GM23338 (cell line): Measurements from ENCODE around the gene CRYL1. TPM values are rescaled to one million over a fixed set of nuclear protein-coding genes. Genes with fewer than 3 reads are reported as not detected.

Source experiments
- ATAC-seq: fragments of 200-7000 bp; cut with Tn5 transposase; 3 replicates; pipeline ENCODE4 v1.9.1; 2020
- DNase-seq: peaks from one replicate; pipeline ENCODE4 v3.0.0-alpha.2; 2015; ENCODE audit warnings: low spot score
- H2AFZ ChIP-seq: fragments of 200-600 bp; sonication (generic); 2 replicates; pipeline ENCODE4 v1.8.0; 2016; ENCODE audit warnings: antibody characterized with exemption, mild to moderate bottlenecking, moderate library complexity
- H3F3A ChIP-seq: fragments of 200-600 bp; sonication (generic); replicated peaks from 2 replicates; pipeline ENCODE4 v1.8.0; 2017; ENCODE audit warnings: antibody characterized with exemption, mixed run types, low read depth
- H3K27ac ChIP-seq: fragments of 200-600 bp; sonication (generic); 2 replicates; pipeline ENCODE4 v1.6.1; 2016; ENCODE audit warnings: low read depth
- H3K27me3 ChIP-seq: fragments of 200-600 bp; sonication (generic); 2 replicates; pipeline ENCODE4 v1.8.0; 2016; ENCODE audit warnings: mild to moderate bottlenecking, mixed run types, moderate library complexity; ENCODE audit not compliant: insufficient read depth
- H3K36me3 ChIP-seq: fragments of 200-600 bp; sonication (generic); 2 replicates; pipeline ENCODE4 v1.8.0; 2016; ENCODE audit warnings: mild to moderate bottlenecking; ENCODE audit not compliant: insufficient read depth
- H3K4me1 ChIP-seq: fragments of 200-600 bp; sonication (generic); 2 replicates; pipeline ENCODE4 v1.8.0; 2016; ENCODE audit warnings: mild to moderate bottlenecking, moderate library complexity; ENCODE audit not compliant: insufficient read depth
- H3K4me2 ChIP-seq: fragments of 200-600 bp; sonication (generic); 2 replicates; pipeline ENCODE4 v1.7.1; 2017; ENCODE audit warnings: mixed run types
- H3K4me3 ChIP-seq: fragments of 200-600 bp; sonication (generic); 2 replicates; pipeline ENCODE4 v1.6.1; 2016; ENCODE audit warnings: mixed run types
- H3K79me2 ChIP-seq: fragments of 200-600 bp; sonication (generic); replicated peaks from 2 replicates; pipeline ENCODE4 v1.8.0; 2017; ENCODE audit warnings: mild to moderate bottlenecking; ENCODE audit not compliant: insufficient read depth
- H3K9me2 ChIP-seq: fragments of 200-600 bp; sonication (generic); 2 replicates; pipeline ENCODE4 v1.8.0; 2017; ENCODE audit not compliant: insufficient read depth
- H4K20me1 ChIP-seq: fragments of 200-600 bp; sonication (generic); replicated peaks from 2 replicates; pipeline ENCODE4 v1.8.0; 2017; ENCODE audit warnings: mild to moderate bottlenecking; ENCODE audit not compliant: insufficient read depth
- H3K27ac Mint-ChIP-seq: 2 replicates; pipeline ENCODE4 v1.8.0; 2020; ENCODE audit warnings: inconsistent platforms, mild to moderate bottlenecking, moderate library complexity, mixed read lengths
- H3K27me3 Mint-ChIP-seq: 3 replicates; pipeline ENCODE4 v1.8.0; 2022; ENCODE audit warnings: low read depth, mild to moderate bottlenecking, moderate library complexity, mixed read lengths, inconsistent platforms; ENCODE audit not compliant: insufficient read depth, poor library complexity
- H3K36me3 Mint-ChIP-seq: 3 replicates; pipeline ENCODE4 v1.8.0; 2021; ENCODE audit warnings: low read depth, mild to moderate bottlenecking, inconsistent platforms, moderate library complexity, mixed read lengths
- H3K4me1 Mint-ChIP-seq: 3 replicates; pipeline ENCODE4 v1.8.0; 2020; ENCODE audit warnings: mild to moderate bottlenecking, inconsistent platforms, mixed read lengths
- H3K4me3 Mint-ChIP-seq: 3 replicates; pipeline ENCODE4 v1.8.0; 2021; ENCODE audit warnings: moderate library complexity, mild to moderate bottlenecking, inconsistent platforms, mixed read lengths
- H3K9me3 Mint-ChIP-seq: 3 replicates; pipeline ENCODE4 v1.8.0; 2020; ENCODE audit warnings: moderate library complexity, mild to moderate bottlenecking, inconsistent platforms, mixed read lengths
- CREB1 ChIP-seq: fragments of 250-450 bp; sonication (Bioruptor Pico); IDR thresholded peaks from 2 replicates; pipeline ENCODE4 v1.5.0; 2020; ENCODE audit warnings: low read depth, mild to moderate bottlenecking, moderate library complexity
- EZH2 ChIP-seq: fragments of 200-600 bp; sonication (generic); IDR thresholded peaks from one replicate; pipeline ENCODE4 v1.8.0; 2017; ENCODE audit warnings: antibody characterized with exemption, mild to moderate bottlenecking, low read depth; ENCODE audit not compliant: unreplicated experiment
- EZH2phosphoT487 ChIP-seq: fragments of 200-600 bp; sonication (generic); IDR thresholded peaks from one replicate; pipeline ENCODE4 v1.8.1; 2018; ENCODE audit warnings: antibody characterized with exemption; ENCODE audit not compliant: unreplicated experiment
- JUNB ChIP-seq: IDR thresholded peaks from one replicate; pipeline ENCODE4 v1.6.1; 2016; ENCODE audit warnings: antibody characterized with exemption; ENCODE audit not compliant: unreplicated experiment
- NANOG ChIP-seq: IDR thresholded peaks from 2 replicates; pipeline ENCODE4 v1.6.1; 2016; ENCODE audit warnings: antibody characterized with exemption, borderline replicate concordance
- POLR2AphosphoS5 ChIP-seq: IDR thresholded peaks from 2 replicates; pipeline ENCODE4 v1.6.1; 2016; ENCODE audit warnings: antibody characterized with exemption, low read depth
- REST ChIP-seq: IDR thresholded peaks from one replicate; pipeline ENCODE4 v1.6.1; 2018; ENCODE audit warnings: antibody characterized with exemption; ENCODE audit not compliant: unreplicated experiment
- ZNF114 ChIP-seq: fragments of 250-450 bp; sonication (Bioruptor Pico); IDR thresholded peaks from 2 replicates; pipeline ENCODE4 v1.5.0; 2020; ENCODE audit warnings: mild to moderate bottlenecking, moderate library complexity
- ZNF331 ChIP-seq: fragments of 250-450 bp; sonication (Bioruptor Pico); IDR thresholded peaks from 2 replicates; pipeline ENCODE4 v1.5.0; 2020; ENCODE audit warnings: low read depth, mild to moderate bottlenecking, moderate library complexity
- polyA plus RNA-seq: library from polyadenylated mRNA; unstranded; fragments of >200 nt; fragmentation: Nextera tagmentation; extraction: Ambion mirVana; gene quantifications from 2 replicates; pipeline ENCODE4 v1.2.1, GENCODE V29; 2016
- total RNA-seq: library from RNA; depleted of rRNA; stranded (reverse); fragments of >200 nt; shearing (Covaris generic); gene quantifications from 2 replicates; pipeline ENCODE4 v1.2.3, GENCODE V29; 2014
- TF ChIP-seq, protein P1 (sequence below): fragments of 250-450 bp; sonication (Bioruptor Pico); IDR thresholded peaks from 2 replicates; pipeline ENCODE4 v1.5.0; 2020; ENCODE audit warnings: mild to moderate bottlenecking, moderate library complexity
- TF ChIP-seq, protein P2 (sequence below): IDR thresholded peaks from 2 replicates; pipeline ENCODE4 v1.6.1; 2016; ENCODE audit warnings: antibody characterized with exemption

Gene CRYL1
- total and polyA plus RNA-seq, 2 experiments from 2014 or later: 2.2 to 2.6 TPM

DNA sequence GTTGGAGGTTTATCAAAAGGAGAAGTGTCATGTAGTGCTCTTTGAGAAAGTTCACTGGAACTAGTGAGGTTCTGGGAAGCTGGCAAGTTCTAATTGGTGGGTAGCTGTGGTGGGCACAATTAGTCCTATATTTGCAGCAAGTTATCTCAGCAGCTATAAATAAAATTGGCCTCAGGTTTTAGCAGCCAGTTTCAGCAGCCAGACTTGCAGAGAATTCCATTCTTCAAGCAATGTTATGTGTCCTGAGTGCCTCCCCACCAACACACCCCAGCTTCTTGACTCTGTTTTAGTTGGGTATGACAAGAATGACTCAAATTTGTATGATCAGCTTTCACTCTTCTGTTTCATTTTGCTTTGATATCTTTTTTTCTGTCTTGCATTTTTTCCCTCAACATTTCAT is 46.0 kb upstream of the CRYL1 start:
- DNase-seq (no peak), ATAC-seq (no peak)
- Histone ChIP-seq H3K27me3 (no peaks in the 10 kb centered on the region), H3K4me2 (no peak overlapping the region), H3K4me3 (no peak overlapping the region), H2AFZ (no peak overlapping the region), H3K27ac (no peak overlapping the region), H3K9me2 (no peaks in the 10 kb centered on the region), H3K4me1 (peaks cover 6% of the 10 kb centered on the region; the same call in 1 of the 2 replicates), H3K36me3 (no peaks in the 10 kb centered on the region), H3F3A (peaks cover 8% of the 10 kb centered on the region; the same call in 1 of the 2 replicates), H3K79me2 (0 out of 2 replicates have a peak, but pooled peaks cover 3% of the 10 kb centered on the region), H4K20me1 (no peaks in the 10 kb centered on the region; the same call in 1 of the 2 replicates)
- Mint-ChIP-seq H3K27me3 (peaks cover 7% of the 10 kb centered on the region), H3K4me1 (peaks cover 6% of the 10 kb centered on the region), H3K9me3 (no peaks in the 10 kb centered on the region; the same call in 2 of the 3 replicates), H3K4me3 (no peak overlapping the region), H3K36me3 (peaks cover 2% of the 10 kb centered on the region; the same call in 2 of the 3 replicates), H3K27ac (no peak overlapping the region)
- TF ChIP-seq ZNF331 (CRISPR knock-in tag): no peak
- TF ChIP-seq ZNF114 (CRISPR knock-in tag): no peak
- no peak for TF ChIP-seq CREB1
- no peak for TF ChIP-seq NANOG
- no peak for TF ChIP-seq EZH2
- TF ChIP-seq JUNB: no peak
- TF ChIP-seq, protein P1, sequence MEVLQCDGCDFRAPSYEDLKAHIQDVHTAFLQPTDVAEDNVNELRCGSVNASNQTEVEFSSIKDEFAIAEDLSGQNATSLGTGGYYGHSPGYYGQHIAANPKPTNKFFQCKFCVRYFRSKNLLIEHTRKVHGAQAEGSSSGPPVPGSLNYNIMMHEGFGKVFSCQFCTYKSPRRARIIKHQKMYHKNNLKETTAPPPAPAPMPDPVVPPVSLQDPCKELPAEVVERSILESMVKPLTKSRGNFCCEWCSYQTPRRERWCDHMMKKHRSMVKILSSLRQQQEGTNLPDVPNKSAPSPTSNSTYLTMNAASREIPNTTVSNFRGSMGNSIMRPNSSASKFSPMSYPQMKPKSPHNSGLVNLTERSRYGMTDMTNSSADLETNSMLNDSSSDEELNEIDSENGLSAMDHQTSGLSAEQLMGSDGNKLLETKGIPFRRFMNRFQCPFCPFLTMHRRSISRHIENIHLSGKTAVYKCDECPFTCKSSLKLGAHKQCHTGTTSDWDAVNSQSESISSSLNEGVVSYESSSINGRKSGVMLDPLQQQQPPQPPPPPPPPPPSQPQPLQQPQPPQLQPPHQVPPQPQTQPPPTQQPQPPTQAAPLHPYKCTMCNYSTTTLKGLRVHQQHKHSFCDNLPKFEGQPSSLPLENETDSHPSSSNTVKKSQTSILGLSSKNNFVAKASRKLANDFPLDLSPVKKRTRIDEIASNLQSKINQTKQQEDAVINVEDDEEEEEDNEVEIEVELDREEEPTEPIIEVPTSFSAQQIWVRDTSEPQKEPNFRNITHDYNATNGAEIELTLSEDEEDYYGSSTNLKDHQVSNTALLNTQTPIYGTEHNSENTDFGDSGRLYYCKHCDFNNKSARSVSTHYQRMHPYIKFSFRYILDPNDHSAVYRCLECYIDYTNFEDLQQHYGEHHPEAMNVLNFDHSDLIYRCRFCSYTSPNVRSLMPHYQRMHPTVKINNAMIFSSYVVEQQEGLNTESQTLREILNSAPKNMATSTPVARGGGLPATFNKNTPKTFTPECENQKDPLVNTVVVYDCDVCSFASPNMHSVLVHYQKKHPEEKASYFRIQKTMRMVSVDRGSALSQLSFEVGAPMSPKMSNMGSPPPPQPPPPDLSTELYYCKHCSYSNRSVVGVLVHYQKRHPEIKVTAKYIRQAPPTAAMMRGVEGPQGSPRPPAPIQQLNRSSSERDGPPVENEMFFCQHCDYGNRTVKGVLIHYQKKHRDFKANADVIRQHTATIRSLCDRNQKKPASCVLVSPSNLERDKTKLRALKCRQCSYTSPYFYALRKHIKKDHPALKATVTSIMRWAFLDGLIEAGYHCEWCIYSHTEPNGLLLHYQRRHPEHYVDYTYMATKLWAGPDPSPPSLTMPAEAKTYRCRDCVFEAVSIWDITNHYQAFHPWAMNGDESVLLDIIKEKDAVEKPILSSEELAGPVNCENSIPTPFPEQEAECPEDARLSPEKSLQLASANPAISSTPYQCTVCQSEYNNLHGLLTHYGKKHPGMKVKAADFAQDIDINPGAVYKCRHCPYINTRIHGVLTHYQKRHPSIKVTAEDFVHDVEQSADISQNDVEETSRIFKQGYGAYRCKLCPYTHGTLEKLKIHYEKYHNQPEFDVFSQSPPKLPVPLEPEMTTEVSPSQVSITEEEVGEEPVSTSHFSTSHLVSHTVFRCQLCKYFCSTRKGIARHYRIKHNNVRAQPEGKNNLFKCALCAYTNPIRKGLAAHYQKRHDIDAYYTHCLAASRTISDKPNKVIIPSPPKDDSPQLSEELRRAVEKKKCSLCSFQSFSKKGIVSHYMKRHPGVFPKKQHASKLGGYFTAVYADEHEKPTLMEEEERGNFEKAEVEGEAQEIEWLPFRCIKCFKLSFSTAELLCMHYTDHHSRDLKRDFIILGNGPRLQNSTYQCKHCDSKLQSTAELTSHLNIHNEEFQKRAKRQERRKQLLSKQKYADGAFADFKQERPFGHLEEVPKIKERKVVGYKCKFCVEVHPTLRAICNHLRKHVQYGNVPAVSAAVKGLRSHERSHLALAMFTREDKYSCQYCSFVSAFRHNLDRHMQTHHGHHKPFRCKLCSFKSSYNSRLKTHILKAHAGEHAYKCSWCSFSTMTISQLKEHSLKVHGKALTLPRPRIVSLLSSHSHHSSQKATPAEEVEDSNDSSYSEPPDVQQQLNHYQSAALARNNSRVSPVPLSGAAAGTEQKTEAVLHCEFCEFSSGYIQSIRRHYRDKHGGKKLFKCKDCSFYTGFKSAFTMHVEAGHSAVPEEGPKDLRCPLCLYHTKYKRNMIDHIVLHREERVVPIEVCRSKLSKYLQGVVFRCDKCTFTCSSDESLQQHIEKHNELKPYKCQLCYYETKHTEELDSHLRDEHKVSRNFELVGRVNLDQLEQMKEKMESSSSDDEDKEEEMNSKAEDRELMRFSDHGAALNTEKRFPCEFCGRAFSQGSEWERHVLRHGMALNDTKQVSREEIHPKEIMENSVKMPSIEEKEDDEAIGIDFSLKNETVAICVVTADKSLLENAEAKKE: no peak
- TF ChIP-seq REST: no peak
- TF ChIP-seq EZH2phosphoT487: no peak
- TF ChIP-seq, protein P2, sequence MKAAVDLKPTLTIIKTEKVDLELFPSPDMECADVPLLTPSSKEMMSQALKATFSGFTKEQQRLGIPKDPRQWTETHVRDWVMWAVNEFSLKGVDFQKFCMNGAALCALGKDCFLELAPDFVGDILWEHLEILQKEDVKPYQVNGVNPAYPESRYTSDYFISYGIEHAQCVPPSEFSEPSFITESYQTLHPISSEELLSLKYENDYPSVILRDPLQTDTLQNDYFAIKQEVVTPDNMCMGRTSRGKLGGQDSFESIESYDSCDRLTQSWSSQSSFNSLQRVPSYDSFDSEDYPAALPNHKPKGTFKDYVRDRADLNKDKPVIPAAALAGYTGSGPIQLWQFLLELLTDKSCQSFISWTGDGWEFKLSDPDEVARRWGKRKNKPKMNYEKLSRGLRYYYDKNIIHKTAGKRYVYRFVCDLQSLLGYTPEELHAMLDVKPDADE: no peak
- no peak for TF ChIP-seq POLR2AphosphoS5
